Melanocyte of skin (primary cell): ENCODE data around the gene CDH18. TPM values are rescaled to one million over a fixed set of nuclear protein-coding genes. Genes with fewer than 3 reads are reported as not detected.

Experiments
- total RNA-seq, 2 donors: library from RNA; depleted of rRNA; stranded (reverse); fragments of >200 nt; gene quantifications; 2 replicates each; pipeline ENCODE4 v1.2.3, GENCODE V29; 2012

The CDH18 gene, protein sequence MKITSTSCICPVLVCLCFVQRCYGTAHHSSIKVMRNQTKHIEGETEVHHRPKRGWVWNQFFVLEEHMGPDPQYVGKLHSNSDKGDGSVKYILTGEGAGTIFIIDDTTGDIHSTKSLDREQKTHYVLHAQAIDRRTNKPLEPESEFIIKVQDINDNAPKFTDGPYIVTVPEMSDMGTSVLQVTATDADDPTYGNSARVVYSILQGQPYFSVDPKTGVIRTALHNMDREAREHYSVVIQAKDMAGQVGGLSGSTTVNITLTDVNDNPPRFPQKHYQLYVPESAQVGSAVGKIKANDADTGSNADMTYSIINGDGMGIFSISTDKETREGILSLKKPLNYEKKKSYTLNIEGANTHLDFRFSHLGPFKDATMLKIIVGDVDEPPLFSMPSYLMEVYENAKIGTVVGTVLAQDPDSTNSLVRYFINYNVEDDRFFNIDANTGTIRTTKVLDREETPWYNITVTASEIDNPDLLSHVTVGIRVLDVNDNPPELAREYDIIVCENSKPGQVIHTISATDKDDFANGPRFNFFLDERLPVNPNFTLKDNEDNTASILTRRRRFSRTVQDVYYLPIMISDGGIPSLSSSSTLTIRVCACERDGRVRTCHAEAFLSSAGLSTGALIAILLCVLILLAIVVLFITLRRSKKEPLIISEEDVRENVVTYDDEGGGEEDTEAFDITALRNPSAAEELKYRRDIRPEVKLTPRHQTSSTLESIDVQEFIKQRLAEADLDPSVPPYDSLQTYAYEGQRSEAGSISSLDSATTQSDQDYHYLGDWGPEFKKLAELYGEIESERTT
- under 1 TPM in 1 of 2 donors, not detected in 1; 0.34 TPM for total RNA-seq

GRCh38 chr5:19987612-19988361 lies at the start of gene CDH18:
CDH18 (minus strand) TSS chr5:19988200; CDS start chr5:19838986, 149,214 bp downstream.

